Body of pancreas (tissue), 4 donors: ENCODE measurements around the gene COL23A1.

Experiments used
- CTCF ChIP-seq, 7 experiments: fragments of 450-650 bp in 4 of 7; fragments of 200-600 bp in 3 of 7; sonication (generic) in 3 of 7; IDR thresholded peaks; one replicate each; pipeline ENCODE4 v1.5.1; 2016 to 2019; ENCODE audit warnings: antibody characterized with exemption in 7 of 7
- POLR2A ChIP-seq, 3 donors: fragments of 450-650 bp; IDR thresholded peaks; one replicate each; pipeline ENCODE4 v1.6.1; 2016; ENCODE audit warnings: antibody characterized with exemption in 3 of 3, mild to moderate bottlenecking in 2 of 3

DNA sequence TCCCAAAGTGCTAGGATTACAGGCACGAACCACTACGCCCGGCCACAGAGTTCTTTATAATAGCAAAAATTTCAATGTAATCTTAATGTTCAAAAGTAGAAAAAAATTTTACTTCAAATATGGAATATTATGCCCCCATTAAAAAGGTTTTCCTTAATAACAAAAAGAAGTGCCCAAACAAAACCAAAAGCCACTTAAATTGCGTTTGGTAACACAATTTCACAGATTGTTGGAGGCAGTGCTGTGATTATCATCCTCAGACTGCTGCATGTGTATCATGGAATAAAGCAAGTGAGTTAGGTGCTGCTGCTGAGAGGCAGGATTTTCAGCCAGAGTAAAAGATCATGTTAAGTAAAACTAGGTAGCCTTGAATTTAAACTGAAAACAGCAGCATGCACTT, 132.7 kb downstream of the COL23A1 start:
- TF ChIP-seq CTCF (IDR thresholded peaks at IDR 0.05) = no peak
- TF ChIP-seq POLR2A (IDR thresholded peaks at IDR 0.05) = no peak
